Uterus (tissue), 4 donors: ENCODE measurements around the gene CDH13. TPM values are rescaled to one million over a fixed set of nuclear protein-coding genes. Genes with fewer than 3 reads are reported as not detected.

Source experiments
- DNase-seq, 2 donors: peaks; one replicate each; pipeline ENCODE4 v3.0.0-alpha.2; 2019 to 2020
- H3K27ac ChIP-seq, 2 donors: fragments of 200-600 bp; sonication (generic); 1 replicate in 1 of 2; 2 replicates in 1 of 2; pipeline ENCODE4 v1.5.1; 2016 to 2018
- H3K27me3 ChIP-seq, 2 donors: fragments of 200-600 bp; sonication (generic); one replicate each; pipeline ENCODE4 v1.5.1; 2018 to 2019; ENCODE audit warnings: control low read depth in 1 of 2
- H3K36me3 ChIP-seq, 2 donors: fragments of 200-600 bp; sonication (generic); one replicate each; pipeline ENCODE4 v1.5.1; 2019; ENCODE audit warnings: control low read depth in 1 of 2
- H3K4me1 ChIP-seq, 2 donors: fragments of 200-600 bp; sonication (generic); one replicate each; pipeline ENCODE4 v1.5.1; 2018 to 2019; ENCODE audit warnings: control low read depth in 1 of 2
- H3K4me3 ChIP-seq, 2 donors: fragments of 200-600 bp; sonication (generic); 1 replicate in 1 of 2; 2 replicates in 1 of 2; pipeline ENCODE4 v1.5.1; 2018 to 2019; ENCODE audit warnings: mild to moderate bottlenecking in 1 of 2
- H3K9me3 ChIP-seq, 2 donors: fragments of 200-600 bp; sonication (generic); one replicate each; pipeline ENCODE4 v1.5.1; 2019; ENCODE audit warnings: control low read depth in 1 of 2
- CTCF ChIP-seq, 4 experiments: fragments of 200-600 bp in 2 of 4; fragments of 450-650 bp in 2 of 4; sonication (generic) in 2 of 4; IDR thresholded peaks; one replicate each; pipeline ENCODE4 v1.5.1; 2016 to 2019; ENCODE audit warnings: antibody characterized with exemption in 4 of 4, mild to moderate bottlenecking in 2 of 4, moderate library complexity in 1 of 4
- POLR2A ChIP-seq, 2 donors: fragments of 450-650 bp; IDR thresholded peaks; one replicate each; pipeline ENCODE4 v1.6.1; 2016; ENCODE audit warnings: antibody characterized with exemption in 2 of 2, mild to moderate bottlenecking in 1 of 2, moderate library complexity in 1 of 2
- intact Hi-C: fragments of 100-400 bp; cut with DNase I; formaldehyde crosslinking; loops from one replicate; pipeline ENCODE4 v1.15.1; 2023; ENCODE audit warnings: low total_unique reads
- total RNA-seq, 4 donors: library from RNA; depleted of rRNA in 3 of 4; stranded (reverse); fragments of >200 nt in 3 of 4; gene quantifications; one replicate each; pipeline versions ENCODE4 v1.1.0 to v1.2.4, GENCODE V29; 2014 to 2023
- donor health status: DM: yes; HTN: yes; CAD: no.

Gene CDH13
- total RNA-seq, 4 donors from 2014 or later = 49.1 to 99.4 (median 82.7) TPM

- intact Hi-C loops = no loop called here
- Histone ChIP-seq H3K4me3 (no peak overlapping the region), H3K9me3 (no peaks in the 10 kb centered on the region), H3K36me3 (no peaks in the 10 kb centered on the region), H3K27me3 (no peaks in the 10 kb centered on the region), H3K27ac (no peak overlapping the region), H3K4me1 (no peaks in the 10 kb centered on the region)
- DNase-seq = no peak
- TF ChIP-seq POLR2A (IDR thresholded peaks at IDR 0.05) (no peak), CTCF (IDR thresholded peaks at IDR 0.05) (no peak)
These were observed 855.9 kb downstream of the CDH13 start for GRCh38 chr16:83482545-83483162.

GRCh38 chr16:83490073-83490472, 863.3 kb downstream of the CDH13 start:
- TF ChIP-seq POLR2A (IDR thresholded peaks at IDR 0.05) = no peak
- no peak for TF ChIP-seq CTCF (IDR thresholded peaks at IDR 0.05)
- H3K9me3 ChIP-seq = no peaks in the 10 kb centered on the region
- no peaks in the 10 kb centered on the region for H3K4me1 ChIP-seq
- DNase-seq = no peak
- H3K27ac ChIP-seq = no peak overlapping the region
- no peak overlapping the region for H3K4me3 ChIP-seq
- H3K27me3 ChIP-seq = no peaks in the 10 kb centered on the region
- H3K36me3 ChIP-seq = no peaks in the 10 kb centered on the region
- intact Hi-C loops = no loop called here

GRCh38 chr16:83494459-83494858, 867.7 kb downstream of the CDH13 start:
- Histone ChIP-seq H3K4me3 (no peak overlapping the region), H3K9me3 (no peaks in the 10 kb centered on the region), H3K27ac (no peak overlapping the region), H3K27me3 (no peaks in the 10 kb centered on the region), H3K4me1 (no peaks in the 10 kb centered on the region), H3K36me3 (no peaks in the 10 kb centered on the region)
- intact Hi-C loops = no loop called here
- no peak for DNase-seq
- TF ChIP-seq POLR2A (IDR thresholded peaks at IDR 0.05) = no peak
- TF ChIP-seq CTCF (IDR thresholded peaks at IDR 0.05) = no peak

GRCh38 chr16:83501481-83501880, 874.7 kb downstream of the CDH13 start:
- Histone ChIP-seq H3K36me3 (no peaks in the 10 kb centered on the region), H3K4me3 (no peak overlapping the region), H3K27ac (no peak overlapping the region), H3K27me3 (no peaks in the 10 kb centered on the region), H3K9me3 (no peaks in the 10 kb centered on the region), H3K4me1 (no peaks in the 10 kb centered on the region)
- no peak for DNase-seq
- intact Hi-C loops = no loop called here
- TF ChIP-seq POLR2A (IDR thresholded peaks at IDR 0.05) (no peak), CTCF (IDR thresholded peaks at IDR 0.05) (no peak)

- Histone ChIP-seq H3K36me3 (no peaks in the 10 kb centered on the region), H3K9me3 (no peaks in the 10 kb centered on the region), H3K4me1 (no peaks in the 10 kb centered on the region), H3K4me3 (no peak overlapping the region), H3K27ac (no peak overlapping the region), H3K27me3 (no peaks in the 10 kb centered on the region)
- no peak for DNase-seq
- no peak for TF ChIP-seq CTCF (IDR thresholded peaks at IDR 0.05)
- TF ChIP-seq POLR2A (IDR thresholded peaks at IDR 0.05) = no peak
- intact Hi-C loops = no loop called here
These were observed 881.5 kb downstream of the CDH13 start for GRCh38 chr16:83508295-83508694.
